K562 (cell line): ENCODE results near the gene PTBP3. TPM values are rescaled to one million over a fixed set of nuclear protein-coding genes. Genes with fewer than 3 reads are reported as not detected.

Source experiments
- CBFA2T2 ChIP-seq: fragments of 450-650 bp; conservative IDR thresholded peaks from 2 replicates; pipeline ENCODE4 v1.6.1; 2017; ENCODE audit warnings: mild to moderate bottlenecking
- CBX2 ChIP-seq: fragments of 200-600 bp; sonication (generic); IDR thresholded peaks from one replicate; pipeline ENCODE4 v1.6.1; 2012; ENCODE audit warnings: mild to moderate bottlenecking, low read length, inconsistent platforms; ENCODE audit not compliant: insufficient read depth, poor library complexity, severe bottlenecking
- CTBP1 ChIP-seq: fragments of 450-650 bp; IDR thresholded peaks from 2 replicates; pipeline ENCODE4 v1.6.1; 2016; ENCODE audit warnings: borderline replicate concordance
- FOXK1 ChIP-seq: sonication (generic); formaldehyde crosslinking; IDR thresholded peaks from 2 replicates; pipeline ENCODE4 v1.8.0; 2022; ENCODE audit warnings: missing genetic modification reagents, mild to moderate bottlenecking, borderline replicate concordance
- FOXM1 ChIP-seq, 2 experiments: fragments of 450-650 bp in 1 of 2; sonication (generic) in 1 of 2; formaldehyde crosslinking in 1 of 2; IDR thresholded peaks; 2 replicates each; pipeline versions ENCODE4 v1.6.1 to v1.9.0; 2017 to 2022; ENCODE audit warnings: low read depth in 2 of 2, mild to moderate bottlenecking in 2 of 2, missing genetic modification reagents in 1 of 2, moderate library complexity in 1 of 2
- HNRNPH1 ChIP-seq: fragments of 200-400 bp; formaldehyde crosslinking; optimal IDR thresholded peaks from 2 replicates; pipeline ENCODE3; 2017; ENCODE audit warnings: low read depth, mild to moderate bottlenecking, low read length, moderate library complexity
- LCOR ChIP-seq: sonication (generic); formaldehyde crosslinking; IDR thresholded peaks from 2 replicates; pipeline ENCODE4 v1.8.0; 2022; ENCODE audit warnings: mild to moderate bottlenecking, missing genetic modification reagents
- LEF1 ChIP-seq: fragments of 450-650 bp; IDR thresholded peaks from 2 replicates; pipeline ENCODE4 v1.6.1; 2016; ENCODE audit warnings: mild to moderate bottlenecking
- MAFG ChIP-seq: fragments of 450-650 bp; conservative IDR thresholded peaks from 2 replicates; pipeline ENCODE4 v1.6.1; 2016; ENCODE audit warnings: missing genetic modification characterization, missing compliant biosample characterization
- MAFK ChIP-seq: IDR thresholded peaks from 2 replicates; pipeline ENCODE4 v1.6.1; 2011; ENCODE audit warnings: low read length, improper control_type of control experiment
- MCM2 ChIP-seq: fragments of 450-650 bp; IDR thresholded peaks from 2 replicates; pipeline ENCODE4 v1.6.1; 2017; ENCODE audit warnings: low read depth, mild to moderate bottlenecking
- NBN ChIP-seq: fragments of 450-650 bp; IDR thresholded peaks from 2 replicates; pipeline ENCODE4 v1.6.1; 2016; ENCODE audit warnings: low read depth, mild to moderate bottlenecking
- NR3C1 ChIP-seq: sonication (generic); formaldehyde crosslinking; IDR thresholded peaks from 2 replicates; pipeline ENCODE4 v1.8.1; 2022; ENCODE audit warnings: missing genetic modification reagents
- PCBP1 ChIP-seq: fragments of 200-400 bp; formaldehyde crosslinking; IDR thresholded peaks from 2 replicates; pipeline ENCODE4 v1.6.1; 2018; ENCODE audit warnings: mild to moderate bottlenecking, low read depth, low read length; ENCODE audit not compliant: poor library complexity, severe bottlenecking
- PHB ChIP-seq: fragments of 250-450 bp; sonication (Bioruptor Pico); IDR thresholded peaks from 2 replicates; pipeline ENCODE4 v1.5.0; 2021
- PHB2 ChIP-seq: fragments of 450-650 bp; IDR thresholded peaks from 2 replicates; pipeline ENCODE4 v1.6.1; 2017; ENCODE audit warnings: low read depth
- POLR2B ChIP-seq: fragments of 450-650 bp; IDR thresholded peaks from 2 replicates; pipeline ENCODE4 v1.6.1; 2018; ENCODE audit warnings: low read depth; ENCODE audit not compliant: partially characterized antibody
- SPI1 ChIP-seq: IDR thresholded peaks from 2 replicates; pipeline ENCODE4 v1.6.1; 2011; ENCODE audit warnings: low read depth, low read length, control low read depth, borderline replicate concordance
- STAT5B ChIP-seq: fragments of 250-450 bp; sonication (Bioruptor Pico); IDR thresholded peaks from 2 replicates; pipeline ENCODE4 v1.8.0; 2021; ENCODE audit warnings: mild to moderate bottlenecking, inconsistent platforms
- TCFL5 ChIP-seq: fragments of 250-450 bp; sonication (Bioruptor Pico); conservative IDR thresholded peaks from 2 replicates; pipeline ENCODE4 v1.6.1; 2021; ENCODE audit warnings: mild to moderate bottlenecking, moderate library complexity, matching md5 sums
- TEAD4 ChIP-seq, 2 experiments: sonication (generic) in 1 of 2; formaldehyde crosslinking in 1 of 2; IDR thresholded peaks; 2 replicates each; pipeline versions ENCODE4 v1.6.1 to v1.8.0; 2012 to 2022; ENCODE audit warnings: borderline replicate concordance in 1 of 2, inconsistent platforms in 1 of 2, low read length in 1 of 2, mild to moderate bottlenecking in 1 of 2, missing genetic modification reagents in 1 of 2
- U2AF1 ChIP-seq: fragments of 200-400 bp; formaldehyde crosslinking; optimal IDR thresholded peaks from 2 replicates; pipeline ENCODE3; 2017; ENCODE audit warnings: mild to moderate bottlenecking, low read depth, low read length, moderate library complexity
- U2AF2 ChIP-seq: fragments of 200-400 bp; formaldehyde crosslinking; optimal IDR thresholded peaks from 2 replicates; pipeline ENCODE3; 2017; ENCODE audit warnings: low read depth, mild to moderate bottlenecking, low read length
- ZKSCAN3 ChIP-seq: fragments of 250-450 bp; sonication (Bioruptor Pico); IDR thresholded peaks from 2 replicates; pipeline ENCODE4 v1.4.0; 2020
- ZNF184 ChIP-seq: sonication (generic); formaldehyde crosslinking; IDR thresholded peaks from 2 replicates; pipeline ENCODE4 v1.5.0; 2020; ENCODE audit warnings: missing genetic modification reagents
- ZNF212 ChIP-seq: fragments of 450-650 bp; formaldehyde crosslinking; IDR thresholded peaks from 2 replicates; pipeline ENCODE4 v1.4.0; 2020; ENCODE audit warnings: mild to moderate bottlenecking
- ZNF3 ChIP-seq: fragments of 250-450 bp; sonication (Bioruptor Pico); IDR thresholded peaks from 2 replicates; pipeline ENCODE4 v1.5.0; 2021; ENCODE audit warnings: mild to moderate bottlenecking, moderate library complexity
- ZNF551 ChIP-seq: fragments of 250-450 bp; sonication (Bioruptor Pico); IDR thresholded peaks from 2 replicates; pipeline ENCODE4 v1.5.0; 2021; ENCODE audit warnings: mild to moderate bottlenecking, moderate library complexity
- ZNF707 ChIP-seq: fragments of 250-450 bp; sonication (Bioruptor Pico); conservative IDR thresholded peaks from 2 replicates; pipeline ENCODE4 v1.8.0; 2022; ENCODE audit warnings: inconsistent platforms, mild to moderate bottlenecking, moderate library complexity
- ZNF780A ChIP-seq: fragments of 250-450 bp; sonication (Bioruptor Pico); IDR thresholded peaks from 2 replicates; pipeline ENCODE4 v1.5.0; 2021; ENCODE audit warnings: mild to moderate bottlenecking
- ZNF830 ChIP-seq: fragments of 250-450 bp; sonication (Bioruptor Pico); IDR thresholded peaks from 2 replicates; pipeline ENCODE4 v1.5.0; 2021; ENCODE audit warnings: mild to moderate bottlenecking
- polyA plus RNA-seq, 8 experiments: library from polyadenylated mRNA; depleted of rRNA in 4 of 8; stranded (reverse) in 5 of 8; unstranded in 3 of 8; fragments of >200 nt; fragmentation: Nextera tagmentation in 2 of 8; fragmentation: Illumina TruSeq in 1 of 8; extraction: Ambion mirVana in 2 of 8; extraction: Trizol in 1 of 8; gene quantifications; 2 replicates each; pipeline versions ENCODE4 v1.2.1 to v1.2.3, GENCODE V29; 2011 to 2014; ENCODE audit warnings: inconsistent platforms in 1 of 8, missing spikeins in 1 of 8
- total RNA-seq, 7 experiments: library from RNA; depleted of rRNA in 6 of 7; stranded (reverse); fragments of >200 nt in 6 of 7; fragmentation: Illumina TruSeq in 2 of 7; extraction: Trizol in 2 of 7; gene quantifications; 2 replicates each; pipeline versions ENCODE4 v1.2.1 to v1.2.3, GENCODE V29; 2011 to 2021; ENCODE audit warnings: low replicate concordance in 1 of 7
- TF ChIP-seq, protein P1 (sequence below): fragments of 250-450 bp; sonication (Bioruptor Pico); IDR thresholded peaks from 2 replicates; pipeline ENCODE4 v1.9.0; 2021; ENCODE audit warnings: mild to moderate bottlenecking, inconsistent platforms

PTBP3 gene
- total and polyA plus RNA-seq, 9 of the 15 experiments (the other 6 are each of a cell fraction or from before 2014, with no cell fraction given): 22.4 to 132 (median 68.0) TPM

GRCh38 chr9:112194969-112195431, 138.4 kb downstream of the PTBP3 start (continued):
- TF ChIP-seq SPI1 (no peak), ZNF830 (CRISPR knock-in tag) (no peak), CBFA2T2 (no peak), MCM2 (no peak), ZNF3 (no peak), MAFG (no peak), LEF1 (no peak), ZNF184 (CRISPR knock-in tag) (no peak), NBN (no peak), PCBP1 (no peak), PHB (CRISPR knock-in tag) (no peak), ZNF780A (CRISPR knock-in tag) (no peak), TEAD4 (IDR thresholded peaks at IDR 0.05; ENCODE audit: low read length) (no peak), TEAD4 (CRISPR knock-in tag; IDR thresholded peaks at IDR 0.05; ENCODE audit: borderline replicate concordance) (no peak), ZNF212 (no peak), U2AF1 (no peak), FOXK1 (CRISPR knock-in tag) (no peak), POLR2B (no peak), HNRNPH1 (no peak), STAT5B (no peak), PHB2 (no peak), ZKSCAN3 (CRISPR knock-in tag) (no peak), LCOR (CRISPR knock-in tag) (no peak), CBX2 (no peak), ZNF707 (no peak), FOXM1 (IDR thresholded peaks at IDR 0.05; ENCODE audit: low read depth) (no peak), FOXM1 (CRISPR knock-in tag; IDR thresholded peaks at IDR 0.05; ENCODE audit: low read depth) (no peak), MAFK (no peak), CTBP1 (no peak), U2AF2 (no peak), TCFL5 (peak; percentile 23; the same call in 1 of the 2 replicates), ZNF551 (no peak), NR3C1 (CRISPR knock-in tag) (no peak)
- TF ChIP-seq, protein P1, sequence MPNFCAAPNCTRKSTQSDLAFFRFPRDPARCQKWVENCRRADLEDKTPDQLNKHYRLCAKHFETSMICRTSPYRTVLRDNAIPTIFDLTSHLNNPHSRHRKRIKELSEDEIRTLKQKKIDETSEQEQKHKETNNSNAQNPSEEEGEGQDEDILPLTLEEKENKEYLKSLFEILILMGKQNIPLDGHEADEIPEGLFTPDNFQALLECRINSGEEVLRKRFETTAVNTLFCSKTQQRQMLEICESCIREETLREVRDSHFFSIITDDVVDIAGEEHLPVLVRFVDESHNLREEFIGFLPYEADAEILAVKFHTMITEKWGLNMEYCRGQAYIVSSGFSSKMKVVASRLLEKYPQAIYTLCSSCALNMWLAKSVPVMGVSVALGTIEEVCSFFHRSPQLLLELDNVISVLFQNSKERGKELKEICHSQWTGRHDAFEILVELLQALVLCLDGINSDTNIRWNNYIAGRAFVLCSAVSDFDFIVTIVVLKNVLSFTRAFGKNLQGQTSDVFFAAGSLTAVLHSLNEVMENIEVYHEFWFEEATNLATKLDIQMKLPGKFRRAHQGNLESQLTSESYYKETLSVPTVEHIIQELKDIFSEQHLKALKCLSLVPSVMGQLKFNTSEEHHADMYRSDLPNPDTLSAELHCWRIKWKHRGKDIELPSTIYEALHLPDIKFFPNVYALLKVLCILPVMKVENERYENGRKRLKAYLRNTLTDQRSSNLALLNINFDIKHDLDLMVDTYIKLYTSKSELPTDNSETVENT (CRISPR knock-in tag): no peak
